HuH-7 (cell line): ENCODE measurements around the gene WDCP.
"Not testable (repeated sequence)": the region's sequence is repeated elsewhere in the genome, so short reads cannot be mapped to it uniquely, and the experiment has no call there.

ENCODE experiments used
- DNase-seq: peaks from one replicate; pipeline ENCODE4 v3.0.0; 2011; ENCODE audit warnings: low spot score

The WDCP gene, protein sequence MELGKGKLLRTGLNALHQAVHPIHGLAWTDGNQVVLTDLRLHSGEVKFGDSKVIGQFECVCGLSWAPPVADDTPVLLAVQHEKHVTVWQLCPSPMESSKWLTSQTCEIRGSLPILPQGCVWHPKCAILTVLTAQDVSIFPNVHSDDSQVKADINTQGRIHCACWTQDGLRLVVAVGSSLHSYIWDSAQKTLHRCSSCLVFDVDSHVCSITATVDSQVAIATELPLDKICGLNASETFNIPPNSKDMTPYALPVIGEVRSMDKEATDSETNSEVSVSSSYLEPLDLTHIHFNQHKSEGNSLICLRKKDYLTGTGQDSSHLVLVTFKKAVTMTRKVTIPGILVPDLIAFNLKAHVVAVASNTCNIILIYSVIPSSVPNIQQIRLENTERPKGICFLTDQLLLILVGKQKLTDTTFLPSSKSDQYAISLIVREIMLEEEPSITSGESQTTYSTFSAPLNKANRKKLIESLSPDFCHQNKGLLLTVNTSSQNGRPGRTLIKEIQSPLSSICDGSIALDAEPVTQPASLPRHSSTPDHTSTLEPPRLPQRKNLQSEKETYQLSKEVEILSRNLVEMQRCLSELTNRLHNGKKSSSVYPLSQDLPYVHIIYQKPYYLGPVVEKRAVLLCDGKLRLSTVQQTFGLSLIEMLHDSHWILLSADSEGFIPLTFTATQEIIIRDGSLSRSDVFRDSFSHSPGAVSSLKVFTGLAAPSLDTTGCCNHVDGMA

DNA sequence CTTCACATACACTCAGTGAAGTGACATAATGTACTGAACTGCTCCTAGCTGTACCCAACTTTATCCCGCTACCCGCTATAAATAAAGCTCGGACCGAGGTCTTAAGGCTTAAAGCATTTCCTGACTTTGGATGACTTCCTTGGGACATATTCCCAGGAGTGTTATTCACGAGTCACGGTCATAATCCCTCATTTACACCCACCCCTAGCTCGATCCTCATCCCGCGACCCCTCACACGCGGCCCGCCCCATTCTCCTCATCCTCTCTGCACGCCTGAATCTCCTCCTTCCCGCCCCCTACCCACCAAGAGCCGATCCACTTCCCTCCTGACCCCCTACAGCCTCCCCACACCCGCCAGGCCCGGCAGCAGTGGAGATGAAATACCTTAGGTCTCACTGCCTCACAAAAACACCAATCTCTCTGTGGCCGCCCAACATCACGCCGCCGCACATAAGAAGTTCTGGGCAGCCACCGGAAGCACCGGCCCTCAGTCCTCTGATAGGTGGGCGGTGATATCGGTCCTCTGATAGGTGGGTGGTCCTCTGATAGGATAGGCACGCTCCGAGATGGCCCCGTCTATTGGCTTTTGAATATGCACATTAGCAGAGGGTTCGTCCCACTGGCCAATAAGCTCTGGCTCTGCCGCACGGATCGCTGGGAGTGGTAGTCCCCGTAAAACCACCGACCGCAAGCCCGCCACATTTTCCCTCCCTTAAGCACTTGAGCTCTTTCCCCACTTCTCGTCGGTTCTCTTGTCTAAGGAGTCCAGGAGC lies at the start of gene WDCP:
Gene WDCP, minus strand, starts transcription at position 462 of the 773 bp plus-strand sequence. CDS start 7,897 bp downstream, outside the sequence.
- DNase-seq, result peak; percentile 79

DNA sequence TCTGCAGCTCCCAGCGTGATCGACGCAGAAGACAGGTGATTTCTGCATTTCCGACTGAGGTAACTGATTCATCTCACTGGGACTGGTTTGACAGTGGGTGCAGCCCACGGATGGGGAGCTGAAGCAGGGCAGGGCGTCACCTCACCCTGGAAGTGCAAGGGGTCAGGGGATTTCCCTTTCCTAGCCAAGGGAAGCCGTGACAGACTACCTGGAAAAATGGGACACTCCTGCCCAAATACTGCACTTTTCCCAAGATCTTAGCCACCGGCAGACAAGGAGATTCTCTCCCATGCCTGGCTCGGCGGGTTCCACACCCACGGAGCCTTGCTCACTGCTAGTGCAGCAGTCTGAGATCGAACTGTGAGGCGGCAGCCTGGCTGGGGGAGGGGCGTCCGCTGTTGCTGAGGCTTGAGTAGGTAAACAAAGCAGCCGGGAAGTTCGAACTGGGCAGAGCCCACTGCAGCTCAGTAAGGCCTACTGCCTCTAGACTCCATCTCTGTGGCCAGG lies 48.0 kb upstream of the WDCP start:
- not testable (repeated sequence) for DNase-seq

DNA sequence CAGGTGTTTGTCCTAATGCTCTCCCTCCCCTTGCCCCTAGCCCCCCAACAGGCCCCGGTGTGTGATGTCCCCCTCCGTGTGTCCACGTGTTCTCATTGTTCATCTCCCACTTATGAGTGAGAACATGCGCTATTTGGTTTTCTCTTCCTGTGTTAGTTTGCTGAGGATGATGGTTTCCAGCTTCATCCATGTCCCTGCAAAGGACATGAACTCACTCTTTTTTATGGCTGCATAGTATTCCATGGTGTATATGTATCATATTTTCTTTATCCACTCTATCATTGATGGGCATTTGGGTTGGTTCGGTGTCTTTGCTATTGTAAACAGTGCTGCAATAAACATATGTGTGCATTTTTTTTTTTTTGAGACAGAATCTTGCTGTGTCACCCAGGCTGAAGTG lies 46.1 kb upstream of the WDCP start:
- DNase-seq, result not testable (repeated sequence)

DNA sequence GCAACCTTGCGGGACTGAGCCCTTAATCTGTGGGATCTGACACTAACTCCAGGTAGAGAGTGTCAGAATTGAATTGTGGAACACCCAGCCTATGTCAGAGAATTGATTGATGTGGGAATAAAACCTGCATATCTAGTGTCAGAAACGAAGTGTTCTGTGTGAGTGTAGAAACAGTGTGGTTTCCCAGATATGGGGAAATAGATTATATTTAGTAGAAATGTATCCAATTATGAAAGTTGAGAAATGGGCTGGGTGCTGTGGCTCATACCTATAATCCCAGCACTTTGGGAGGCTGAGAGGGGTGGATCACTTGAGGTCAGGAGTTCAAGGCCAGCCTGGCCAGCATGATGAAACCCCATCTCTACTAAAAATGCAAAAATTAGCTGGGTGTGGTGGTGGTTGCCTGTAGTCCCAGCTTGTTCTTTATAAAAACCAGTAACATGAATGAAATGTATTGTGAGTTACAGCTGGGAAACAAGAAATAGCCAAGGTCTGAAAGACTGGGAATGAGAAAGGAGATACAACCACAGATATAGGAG lies 41.7 kb upstream of the WDCP start:
- no peak for DNase-seq

DNA sequence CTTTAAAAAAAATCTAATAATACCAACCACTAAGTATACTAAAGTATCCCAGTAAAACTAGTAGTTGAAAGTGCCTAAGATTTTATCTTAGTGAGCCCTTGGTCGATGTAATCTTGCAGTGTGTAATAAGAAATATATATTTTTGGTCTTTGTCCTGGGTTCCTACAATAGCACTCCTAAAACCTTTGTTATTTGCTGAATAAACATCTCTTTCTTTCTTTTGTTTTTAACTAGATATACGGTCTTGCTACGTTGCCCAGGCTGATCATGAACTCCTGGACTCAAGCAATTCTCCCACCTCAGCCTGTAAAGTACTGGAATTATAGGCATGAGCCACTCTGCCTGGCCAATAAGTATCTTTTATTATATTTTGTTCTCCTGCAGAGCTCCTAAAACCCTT lies 39.8 kb upstream of the WDCP start:
- no peak for DNase-seq

DNA sequence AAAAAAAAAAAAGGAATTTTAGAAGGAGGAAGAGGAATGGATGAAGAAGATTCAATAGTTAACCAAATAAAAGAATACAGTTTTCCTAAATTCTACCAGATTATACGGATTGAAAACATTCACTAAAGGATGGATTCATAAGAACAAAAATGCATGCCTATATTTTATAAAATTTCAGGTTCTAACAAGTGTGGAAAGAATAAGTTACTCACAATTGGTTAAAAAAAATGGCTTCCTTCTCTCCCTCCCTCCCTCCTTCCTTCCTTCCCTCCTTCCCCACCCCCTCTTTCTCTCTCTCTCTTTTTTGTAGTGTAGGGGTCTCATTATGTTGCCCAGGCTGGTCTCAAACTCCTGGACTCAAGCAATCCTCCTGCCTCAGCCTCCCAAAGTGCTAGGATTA lies 39.0 kb upstream of the WDCP start:
- DNase-seq, result no peak

DNA sequence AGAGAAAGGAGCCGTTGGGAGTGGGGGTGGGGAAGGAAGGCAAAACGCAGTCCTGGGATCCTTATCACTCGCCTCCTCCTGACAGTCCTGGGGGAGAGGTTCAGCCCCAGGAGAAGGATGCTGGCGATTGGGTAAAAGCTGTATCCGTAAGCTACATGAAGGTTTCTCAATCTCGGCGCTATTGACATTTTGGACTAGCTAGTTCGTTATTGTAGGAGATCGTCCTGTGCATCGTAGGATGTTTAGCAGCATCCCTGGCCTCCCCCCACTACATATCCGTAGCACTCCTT lies 38.0 kb upstream of the WDCP start:
- no peak for DNase-seq

DNA sequence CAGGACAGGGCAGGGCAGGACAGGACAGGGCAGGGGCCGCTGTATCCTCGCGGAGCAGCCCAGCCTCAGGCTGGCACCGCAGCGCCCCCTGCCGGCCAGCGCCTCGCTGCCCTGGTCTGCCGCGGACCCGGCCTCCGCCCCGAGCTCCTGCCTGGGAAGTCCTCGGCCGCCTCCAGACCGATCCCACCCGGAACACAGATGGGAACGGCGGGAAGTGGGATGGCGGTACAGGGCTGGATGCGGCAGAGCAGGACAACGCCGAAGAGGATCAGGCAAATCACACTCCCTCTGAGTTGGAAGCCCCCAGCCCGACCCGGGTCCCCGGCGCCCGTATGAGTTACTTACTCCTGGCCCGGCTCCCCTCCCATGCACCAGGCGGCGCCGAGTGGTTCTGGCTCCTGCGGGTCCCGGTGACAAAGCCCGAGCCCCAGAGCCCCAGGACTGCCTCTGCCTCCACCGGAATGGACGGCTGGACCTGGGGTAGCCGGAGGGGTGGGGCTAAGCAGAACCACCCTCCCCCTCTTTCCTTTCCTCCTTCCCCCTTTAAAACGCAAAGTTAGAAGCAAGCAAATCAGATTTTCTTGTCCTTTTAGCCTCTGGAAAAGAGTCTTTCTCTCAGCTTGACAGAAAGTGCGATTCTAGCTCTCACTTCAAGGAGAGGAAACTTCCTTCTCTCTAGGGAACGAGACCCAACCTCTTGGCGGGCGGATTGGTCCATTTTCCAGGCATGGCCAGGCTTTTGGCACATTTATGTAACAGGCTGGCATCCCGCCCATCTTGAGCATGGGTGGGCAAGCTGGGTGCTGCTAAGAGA lies 37.4 kb upstream of the WDCP start, which contains the start of gene TP53I3:
Gene TP53I3, minus strand, starts transcription at position 449 of the 814 bp plus-strand sequence. CDS start 508 bp downstream, outside the sequence.
- DNase-seq, result peak; percentile 84

DNA sequence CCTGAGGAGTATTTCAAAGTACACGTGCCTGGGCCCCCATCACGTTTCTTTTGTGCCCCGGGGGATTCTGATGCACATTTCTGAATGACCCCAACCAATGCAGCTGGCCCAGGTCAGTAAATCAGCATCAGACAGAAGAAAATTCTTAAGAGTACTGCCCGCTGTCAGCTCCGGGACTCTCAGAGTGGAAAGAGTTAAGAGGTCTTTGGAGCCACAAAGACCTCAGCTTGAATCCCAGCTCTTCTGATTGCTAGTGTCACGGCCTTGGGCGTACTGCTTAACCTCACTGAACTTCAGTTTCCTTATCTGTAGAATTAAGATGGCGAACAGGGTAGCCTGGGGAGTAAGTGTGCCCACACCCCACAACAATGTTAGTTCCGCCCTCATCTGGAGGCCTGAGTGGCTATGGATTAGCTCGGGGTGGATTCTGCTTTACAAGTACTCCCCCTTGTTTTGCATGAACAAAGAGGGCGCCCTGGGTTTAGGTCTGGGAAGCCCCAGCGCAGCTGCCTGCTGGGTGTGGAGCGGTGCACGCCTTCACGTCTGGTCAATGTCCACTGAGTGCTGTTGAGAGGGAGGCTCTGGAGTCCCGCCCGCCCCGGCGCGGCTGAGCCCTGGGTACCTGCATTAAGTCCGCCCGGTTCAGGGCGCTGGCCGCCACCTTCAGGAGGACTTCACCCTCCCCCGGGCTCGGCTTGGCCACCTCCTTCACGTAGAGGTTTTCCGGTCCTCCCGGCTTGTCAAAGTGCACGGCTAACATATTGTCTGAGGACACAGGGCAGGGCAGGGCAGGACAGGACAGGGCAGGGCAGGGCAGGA lies 36.6 kb upstream of the WDCP start:
- DNase-seq, result peak; percentile 80

DNA sequence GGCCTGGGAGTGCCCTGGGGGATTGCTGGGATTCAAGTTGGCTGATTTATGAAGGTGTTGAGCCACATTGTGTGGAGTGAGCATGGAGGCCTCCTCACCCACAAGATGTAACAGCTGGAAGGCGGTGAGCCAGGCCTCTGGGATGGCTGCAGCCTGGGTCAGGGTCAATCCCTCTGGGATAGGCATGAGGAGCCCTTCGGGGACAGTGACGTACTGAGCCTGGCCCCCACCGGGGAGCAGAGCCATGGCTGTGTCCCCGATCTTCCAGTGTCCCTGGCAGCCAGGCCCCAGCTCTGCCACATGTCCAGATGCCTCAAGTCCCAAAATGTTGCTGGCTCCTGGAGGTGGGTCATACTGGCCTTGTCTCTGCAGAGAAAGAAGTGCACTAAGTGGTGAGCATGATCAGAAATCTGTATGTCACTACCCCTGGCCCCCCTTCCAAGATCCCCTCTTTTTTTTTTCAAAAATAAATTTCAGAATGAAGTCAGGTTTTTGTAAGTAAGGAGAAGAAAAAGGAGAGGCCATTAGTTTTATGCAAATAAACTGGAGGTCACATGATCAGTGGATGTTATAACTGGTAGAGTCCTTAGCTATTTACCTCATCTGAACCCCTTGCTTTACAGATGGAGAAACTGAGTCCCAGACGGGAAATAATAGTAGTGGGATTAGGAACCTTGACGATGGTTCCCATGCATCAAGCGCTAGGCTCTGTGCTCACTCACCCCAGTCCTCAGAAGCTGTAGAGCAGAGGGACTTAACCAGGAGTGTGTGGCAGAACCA lies 35.8 kb upstream of the WDCP start:
- no peak for DNase-seq

DNA sequence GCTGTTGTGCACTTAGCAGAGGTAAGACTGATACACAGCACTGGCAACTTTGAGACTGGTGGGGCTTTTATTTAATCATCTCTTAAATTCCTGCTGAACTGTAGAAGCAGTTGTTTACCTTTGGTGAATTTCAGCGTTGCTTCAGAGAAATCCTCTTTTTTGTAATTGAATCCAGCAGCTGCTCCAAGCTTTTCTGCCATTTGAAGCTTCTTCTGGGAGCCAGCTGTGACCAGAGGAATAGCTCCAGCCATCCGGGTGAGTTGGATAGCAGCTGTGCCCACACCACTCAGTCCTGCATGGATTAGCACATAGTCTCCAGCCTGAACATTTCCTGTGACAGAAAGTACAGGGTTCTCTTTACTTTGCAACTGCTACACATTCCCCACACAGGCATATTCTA lies 33.5 kb upstream of the WDCP start:
- DNase-seq, result no peak

DNA sequence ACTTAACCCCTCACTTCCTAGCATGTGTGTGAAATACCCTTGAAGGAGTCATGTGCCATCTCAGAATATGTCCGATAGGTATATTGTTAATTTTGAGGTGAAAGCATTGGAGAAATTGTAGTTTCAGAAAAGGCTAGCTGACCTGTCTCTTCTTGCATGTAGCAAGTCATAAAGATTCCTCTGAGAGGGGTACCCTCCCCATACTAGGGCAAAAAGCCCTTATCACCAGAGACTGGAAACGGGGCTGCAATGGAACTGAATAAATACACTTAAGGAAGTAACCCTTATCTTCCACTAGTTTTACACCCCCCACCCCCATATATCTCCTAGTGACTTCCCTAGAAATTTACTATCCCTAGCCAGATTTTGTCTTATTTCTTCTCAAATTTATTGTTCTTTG lies 30.7 kb upstream of the WDCP start:
- DNase-seq, result no peak

DNA sequence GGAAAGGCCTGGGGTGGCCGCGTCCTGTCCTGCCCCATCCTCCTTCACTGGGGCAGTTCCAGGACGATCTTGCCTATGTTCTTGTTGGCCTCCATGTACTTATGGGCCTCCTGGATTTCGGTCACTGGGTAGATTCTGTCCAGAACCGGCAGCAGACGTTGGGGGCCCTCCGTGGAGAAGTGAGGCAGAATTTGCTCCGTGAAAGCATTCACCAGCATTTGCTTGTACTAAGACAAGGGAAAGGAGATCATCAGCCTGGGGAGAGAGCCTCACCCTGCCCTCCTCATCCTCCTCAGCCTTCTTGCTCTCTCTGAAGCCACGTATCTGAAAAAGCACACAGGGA lies 30.3 kb upstream of the WDCP start:
- DNase-seq, result no peak

DNA sequence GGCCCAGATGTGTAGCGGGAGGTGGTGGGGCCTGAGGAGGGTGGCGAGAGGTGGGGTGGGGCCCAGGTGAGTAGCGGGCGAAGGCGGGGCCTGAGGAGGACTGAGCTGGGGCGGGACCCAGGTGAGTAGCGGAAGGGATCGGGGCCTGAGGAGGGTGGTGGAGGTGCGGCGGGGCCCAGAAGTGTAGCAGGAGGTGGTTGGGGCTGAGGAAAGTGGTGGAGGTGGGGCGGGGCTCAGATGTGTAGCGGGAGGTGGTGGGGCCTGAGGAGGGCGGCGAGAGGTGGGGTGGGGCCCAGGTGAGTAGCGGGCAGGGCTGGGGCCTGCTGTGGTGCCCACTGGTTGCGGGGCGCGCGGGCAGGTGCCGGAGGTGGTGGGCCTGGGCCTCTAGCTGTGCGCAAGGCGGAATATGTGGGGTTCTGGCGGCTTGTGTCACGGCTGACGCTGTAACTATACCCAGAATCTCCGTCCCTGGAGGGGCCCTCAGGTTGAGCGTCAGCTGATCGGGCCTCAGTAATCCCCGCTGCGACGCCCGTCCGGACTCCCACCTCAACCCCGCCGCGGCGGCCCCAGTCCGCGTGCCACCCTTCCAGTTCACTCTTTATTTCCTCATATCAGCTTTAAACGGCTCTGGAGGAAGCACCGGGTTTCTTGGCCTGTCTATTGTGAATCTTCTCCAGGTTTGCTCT lies 29.8 kb upstream of the WDCP start:
- DNase-seq, result no peak

DNA sequence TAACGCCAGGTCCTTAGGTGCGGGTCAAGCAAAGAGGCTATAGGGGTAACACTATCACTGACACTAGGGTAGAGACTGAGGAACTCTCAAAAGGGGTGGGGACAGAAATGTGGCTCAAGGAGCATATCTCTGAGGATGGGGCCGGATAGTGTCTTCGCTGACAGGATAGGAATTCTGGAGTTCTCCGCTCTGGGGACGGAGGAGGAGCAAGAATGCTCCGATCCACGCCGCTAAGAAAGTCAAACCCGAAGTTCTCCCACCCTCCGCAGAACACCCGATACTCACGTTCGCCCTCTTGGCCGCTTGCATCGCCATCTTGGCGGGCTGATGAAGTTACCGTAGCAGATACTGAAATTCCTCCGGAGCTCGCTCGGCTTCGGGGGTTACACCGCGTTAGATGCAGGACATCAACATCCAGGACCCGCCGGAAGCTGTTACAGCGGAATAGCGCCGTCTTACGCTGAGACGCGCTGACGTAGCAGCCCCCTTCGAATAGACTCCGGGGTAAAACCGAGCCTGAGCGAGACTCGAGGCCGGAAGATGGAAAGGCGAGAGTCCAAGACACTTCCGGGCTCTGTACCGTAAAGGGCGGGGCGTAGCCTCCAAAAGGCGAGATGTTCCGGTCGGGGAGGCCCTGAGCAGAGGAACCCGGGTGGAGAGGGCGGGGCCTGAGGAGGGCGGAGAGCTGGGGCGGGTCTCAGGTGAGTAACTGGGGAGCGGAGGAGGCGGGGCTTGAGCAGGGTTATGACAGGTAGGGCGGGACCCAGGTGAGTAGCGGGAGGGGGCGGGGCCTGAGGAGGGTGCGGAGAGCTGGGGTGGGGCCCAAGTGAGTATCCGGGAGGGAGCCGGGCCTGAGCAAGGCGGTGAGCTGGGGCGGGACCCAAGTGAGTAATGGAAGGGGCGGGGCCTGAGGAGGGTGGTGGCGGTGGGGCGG lies 29.0 kb upstream of the WDCP start, which contains the start of gene SF3B6:
Gene SF3B6, minus strand, starts transcription at position 412 of the 934 bp plus-strand sequence. Its CDS starts 97 bp downstream, at position 315.
- peak; percentile 80 for DNase-seq

DNA sequence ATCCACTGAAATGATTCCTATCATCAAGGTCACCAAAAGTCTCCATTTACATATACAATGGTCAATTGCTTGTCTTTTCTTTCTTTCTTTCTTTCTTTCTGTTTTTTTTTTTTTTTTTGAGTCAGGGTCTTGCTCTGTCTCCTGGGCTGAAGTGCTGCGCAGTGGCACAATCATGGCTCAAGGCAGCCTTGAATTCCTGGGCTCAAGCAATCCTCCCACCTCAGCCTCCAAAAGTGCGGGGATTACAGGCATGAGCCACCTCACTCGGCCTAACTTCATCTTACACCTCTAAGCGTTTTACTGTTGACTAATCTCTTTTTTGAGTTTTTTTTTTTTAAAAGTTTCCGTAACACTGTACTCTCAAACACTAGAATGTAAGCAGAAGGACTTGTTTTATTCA lies 28.1 kb upstream of the WDCP start:
- no peak for DNase-seq

DNA sequence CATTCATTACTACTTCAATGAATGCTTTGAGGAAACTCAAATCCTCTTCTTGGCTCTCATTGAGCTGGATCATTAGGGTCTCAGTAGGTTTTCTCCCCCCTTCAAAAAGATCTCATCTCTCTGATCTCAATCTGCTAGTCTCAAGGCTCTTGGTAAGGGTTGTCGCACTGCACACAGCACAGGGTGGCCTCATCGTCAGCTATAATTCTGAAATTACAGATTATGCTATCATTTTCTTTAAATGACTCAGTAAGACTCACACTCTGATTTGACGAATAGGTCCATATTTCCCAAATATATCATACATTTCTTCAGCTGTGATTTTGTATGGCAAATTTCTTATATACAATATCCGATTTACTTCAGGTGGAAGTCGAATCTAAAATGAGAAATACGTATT lies 26.6 kb upstream of the WDCP start:
- no peak for DNase-seq

DNA sequence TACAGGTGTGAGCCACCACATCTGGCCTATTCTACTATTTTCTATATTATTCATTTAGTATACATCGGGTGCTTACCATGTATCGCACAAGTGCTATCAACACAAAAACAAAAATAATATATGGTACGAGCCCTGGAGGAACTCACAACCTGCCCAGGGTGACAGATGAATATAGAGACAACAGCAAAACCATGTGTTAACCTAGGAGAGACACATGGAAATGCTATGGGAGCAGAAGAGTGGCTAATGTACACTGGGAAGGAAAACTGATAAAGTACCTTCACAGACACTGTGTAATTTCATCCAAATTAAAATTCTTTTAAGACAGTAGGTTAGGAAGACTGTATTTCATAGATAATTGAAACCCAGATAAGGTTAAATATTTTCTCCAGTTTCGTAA lies 25.1 kb upstream of the WDCP start:
- DNase-seq, result no peak
